Lower leg skin (tissue), 3 donors: ENCODE data around the gene ZNF280D.
"Not testable (repeated sequence)": the region's sequence is repeated elsewhere in the genome, so short reads cannot be mapped to it uniquely, and the experiment has no call there.

Experiments
- CTCF ChIP-seq, 3 donors: fragments of 450-650 bp; IDR thresholded peaks; one replicate each; pipeline ENCODE4 v1.5.1; 2016; ENCODE audit warnings: antibody characterized with exemption in 3 of 3, mild to moderate bottlenecking in 3 of 3, moderate library complexity in 2 of 3
- POLR2A ChIP-seq, 2 donors: fragments of 450-650 bp; IDR thresholded peaks; one replicate each; pipeline ENCODE4 v1.6.1; 2016 to 2017; ENCODE audit warnings: antibody characterized with exemption in 2 of 2, mild to moderate bottlenecking in 1 of 2, moderate library complexity in 1 of 2

- not testable (repeated sequence) for TF ChIP-seq CTCF, POLR2A (IDR thresholded peaks at IDR 0.05)
Measured at GRCh38 chr15:56780102-56780725, 46.9 kb upstream of the ZNF280D start.
